ENCODE measurements around the gene SEZ6. TPM values are rescaled to one million over a fixed set of nuclear protein-coding genes. Genes with fewer than 3 reads are reported as not detected.
"Not testable (repeated sequence)": the region's sequence is repeated elsewhere in the genome, so short reads cannot be mapped to it uniquely, and the experiment has no call there.

The SEZ6 gene
- total RNA-seq, 4 donors from 2014 or later = 0.42 to 0.83 (median 0.52) TPM; not detected in 1

DNA sequence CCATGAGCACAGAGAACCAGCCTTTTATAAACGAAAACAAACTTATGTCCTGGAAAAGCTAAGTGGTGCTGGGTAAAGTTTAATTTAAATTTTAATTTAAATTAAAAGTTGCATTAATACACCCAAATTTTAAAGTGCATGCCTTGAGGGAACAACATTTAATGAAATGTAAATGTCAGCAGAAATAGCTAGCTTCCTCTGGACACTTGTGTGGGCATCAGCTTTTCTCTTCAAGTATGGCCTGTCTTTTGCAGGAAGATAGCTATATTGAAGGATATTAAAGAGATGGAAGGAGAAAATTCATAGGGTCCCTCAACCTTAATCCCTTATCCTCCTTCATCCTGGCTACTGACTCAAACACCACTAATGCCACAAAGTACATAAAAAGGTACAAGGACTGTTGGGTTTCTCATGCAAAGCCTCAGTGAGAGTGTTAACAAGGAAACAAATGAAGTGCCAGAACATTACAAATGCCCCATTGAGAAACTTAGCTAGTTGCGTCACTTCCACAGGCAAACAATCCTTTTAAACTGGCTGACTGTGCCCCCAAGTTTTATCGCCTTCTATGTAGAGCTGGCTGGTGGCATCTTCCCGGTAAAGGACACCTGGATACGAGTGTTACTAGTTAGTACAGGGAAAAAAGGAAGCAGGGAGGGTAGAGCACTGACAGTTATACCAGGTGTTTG is 68.6 kb downstream of the SEZ6 start:
- intact Hi-C loops (cut with DNase I) = no loop called here
- Histone ChIP-seq H3K27me3 (no peaks in the 10 kb centered on the region), H3K4me1 (peaks cover 70 to 79% (median 75%) of the 10 kb centered on the region in 4 donors), H3K27ac (replicated peaks in 1 of 4) (peak overlapping the region in 2 of 4 donors; percentile 5 to 35), H3K36me3 (no peaks in the 10 kb centered on the region), H3K9me3 (no peaks in the 10 kb centered on the region), H3K4me3 (no peak overlapping the region)
- WGBS = 78% methylated on average over 5 of the region's 5 CpGs
- no peak for TF ChIP-seq POLR2A (IDR thresholded peaks at IDR 0.05; ENCODE audit: low read depth)
- peak in 1 of 2 donors; percentile 10 for TF ChIP-seq POLR2AphosphoS5 (IDR thresholded peaks at IDR 0.05)
- no peak for DNase-seq (ENCODE audit: extremely low spot score)

DNA sequence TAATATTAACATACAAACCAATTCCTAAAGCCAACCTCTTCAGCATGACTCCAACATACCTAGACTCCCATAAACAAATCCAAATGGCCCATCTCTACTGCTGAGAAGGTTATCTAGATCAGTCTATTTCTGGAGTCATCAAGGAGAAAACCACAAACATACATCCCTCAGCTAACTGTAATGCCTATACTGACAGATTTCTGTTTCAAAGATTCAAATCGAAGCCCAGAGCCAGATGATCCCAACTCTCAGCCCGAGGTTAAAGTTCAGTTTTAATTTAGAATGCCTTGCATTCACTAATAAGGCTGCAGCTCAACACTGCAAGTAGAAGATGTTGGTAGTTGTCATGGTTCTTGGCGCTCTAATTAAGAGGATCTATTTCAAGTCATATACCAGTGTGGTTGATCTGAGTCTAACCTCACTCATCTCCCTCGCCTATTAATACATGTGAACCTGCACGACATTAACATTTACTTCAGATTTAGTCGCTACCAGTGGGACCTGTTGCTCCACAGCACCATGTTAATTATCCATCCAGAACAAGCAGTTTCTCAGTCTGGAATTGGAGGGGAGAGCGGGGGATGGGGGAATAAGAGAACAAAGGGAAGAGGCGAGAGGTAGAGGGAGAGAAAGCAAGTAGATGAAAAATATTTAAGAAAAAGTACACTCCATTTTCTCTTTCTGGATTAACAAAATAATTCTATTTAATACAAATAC is 69.9 kb downstream of the SEZ6 start:
- H3K36me3 ChIP-seq = no peaks in the 10 kb centered on the region
- intact Hi-C loops (cut with DNase I) = no loop called here
- DNase-seq (ENCODE audit: extremely low spot score) = no peak

DNA sequence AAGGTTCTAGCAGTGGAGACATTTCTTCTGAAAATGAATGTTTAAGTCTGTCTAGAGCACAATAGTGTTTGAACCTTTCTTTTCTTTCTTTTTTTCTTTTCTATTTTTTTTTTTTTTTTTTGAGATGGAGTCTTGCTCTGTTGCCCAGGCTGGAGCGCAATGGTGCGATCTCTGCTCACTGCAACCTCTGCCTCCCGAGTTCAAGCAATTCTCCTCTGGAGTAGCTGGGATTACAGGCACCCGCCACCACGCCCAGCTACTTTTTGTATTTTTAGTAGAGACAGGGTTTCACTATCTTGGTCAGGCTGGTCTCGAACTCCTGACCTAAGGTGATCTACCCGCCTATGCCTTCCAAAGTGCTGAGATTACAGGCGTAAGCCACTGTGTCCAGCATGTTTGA is 71.3 kb downstream of the SEZ6 start:
- H3K4me3 ChIP-seq; intact Hi-C loops (cut with DNase I); H3K27ac ChIP-seq (replicated peaks in 1 of 4); H3K9me3 ChIP-seq; DNase-seq (ENCODE audit: extremely low spot score); H3K27me3 ChIP-seq; H3K36me3 ChIP-seq: not testable (repeated sequence)
- WGBS = 98% methylated on average over 8 of the region's 8 CpGs
- peaks cover 50 to 77% (median 56%) of the 10 kb centered on the region in 4 donors for H3K4me1 ChIP-seq

More for the DNA sequence above, 69.9 kb downstream of the SEZ6 start:
- TF ChIP-seq, protein P1, sequence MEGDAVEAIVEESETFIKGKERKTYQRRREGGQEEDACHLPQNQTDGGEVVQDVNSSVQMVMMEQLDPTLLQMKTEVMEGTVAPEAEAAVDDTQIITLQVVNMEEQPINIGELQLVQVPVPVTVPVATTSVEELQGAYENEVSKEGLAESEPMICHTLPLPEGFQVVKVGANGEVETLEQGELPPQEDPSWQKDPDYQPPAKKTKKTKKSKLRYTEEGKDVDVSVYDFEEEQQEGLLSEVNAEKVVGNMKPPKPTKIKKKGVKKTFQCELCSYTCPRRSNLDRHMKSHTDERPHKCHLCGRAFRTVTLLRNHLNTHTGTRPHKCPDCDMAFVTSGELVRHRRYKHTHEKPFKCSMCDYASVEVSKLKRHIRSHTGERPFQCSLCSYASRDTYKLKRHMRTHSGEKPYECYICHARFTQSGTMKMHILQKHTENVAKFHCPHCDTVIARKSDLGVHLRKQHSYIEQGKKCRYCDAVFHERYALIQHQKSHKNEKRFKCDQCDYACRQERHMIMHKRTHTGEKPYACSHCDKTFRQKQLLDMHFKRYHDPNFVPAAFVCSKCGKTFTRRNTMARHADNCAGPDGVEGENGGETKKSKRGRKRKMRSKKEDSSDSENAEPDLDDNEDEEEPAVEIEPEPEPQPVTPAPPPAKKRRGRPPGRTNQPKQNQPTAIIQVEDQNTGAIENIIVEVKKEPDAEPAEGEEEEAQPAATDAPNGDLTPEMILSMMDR (IDR thresholded peaks at IDR 0.05) = no peak
- TF ChIP-seq POLR2AphosphoS5 (IDR thresholded peaks at IDR 0.05) (no peak), EP300 (IDR thresholded peaks at IDR 0.05) (no peak), POLR2A (IDR thresholded peaks at IDR 0.05; ENCODE audit: low read depth) (no peak)
- no peak overlapping the region for H3K4me3 ChIP-seq
- H3K27me3 ChIP-seq = no peaks in the 10 kb centered on the region
- no peak overlapping the region for H3K27ac ChIP-seq (replicated peaks in 1 of 4)
- WGBS = 91% methylated on average over 8 of the region's 8 CpGs
- H3K9me3 ChIP-seq = no peaks in the 10 kb centered on the region
- H3K4me1 ChIP-seq = peaks cover 62 to 77% (median 66%) of the 10 kb centered on the region in 4 donors

DNA sequence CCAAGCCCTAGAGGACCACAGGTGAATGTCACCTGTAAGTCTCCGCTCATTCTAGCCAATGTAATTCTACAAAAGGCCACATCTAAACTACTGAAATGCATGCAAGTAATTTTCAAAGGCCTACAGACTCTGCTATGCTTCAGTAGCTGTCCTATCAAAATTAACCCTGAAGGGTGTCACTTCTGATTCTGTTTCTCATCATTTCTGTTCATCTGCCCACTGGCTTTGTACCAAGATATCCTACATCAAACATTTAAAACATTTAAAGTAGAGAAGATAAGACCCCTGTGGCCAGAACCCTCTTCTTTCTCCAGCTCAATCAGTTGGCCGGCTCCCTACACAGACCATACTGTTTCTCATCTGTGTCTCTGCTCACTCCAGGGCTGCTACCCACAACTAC is 76.0 kb downstream of the SEZ6 start:
- H3K4me3 ChIP-seq = no peak overlapping the region
- intact Hi-C loops (cut with DNase I) = no loop called here
- H3K4me1 ChIP-seq = peaks cover 8 to 58% (median 17%) of the 10 kb centered on the region in 4 donors
- TF ChIP-seq EP300 (IDR thresholded peaks at IDR 0.05) (no peak), POLR2A (IDR thresholded peaks at IDR 0.05; ENCODE audit: low read depth) (no peak), POLR2AphosphoS5 (IDR thresholded peaks at IDR 0.05) (no peak)
- TF ChIP-seq, protein P1 (IDR thresholded peaks at IDR 0.05) = no peak
- no peak for DNase-seq (ENCODE audit: extremely low spot score)
- no peak overlapping the region for H3K27ac ChIP-seq (replicated peaks in 1 of 4)
- H3K9me3 ChIP-seq = no peaks in the 10 kb centered on the region
- H3K27me3 ChIP-seq = no peaks in the 10 kb centered on the region
- peaks cover 0 to 24% (median 13%) of the 10 kb centered on the region in 4 donors for H3K36me3 ChIP-seq
- 94% methylated on average over 2 of the region's 2 CpGs for WGBS

DNA sequence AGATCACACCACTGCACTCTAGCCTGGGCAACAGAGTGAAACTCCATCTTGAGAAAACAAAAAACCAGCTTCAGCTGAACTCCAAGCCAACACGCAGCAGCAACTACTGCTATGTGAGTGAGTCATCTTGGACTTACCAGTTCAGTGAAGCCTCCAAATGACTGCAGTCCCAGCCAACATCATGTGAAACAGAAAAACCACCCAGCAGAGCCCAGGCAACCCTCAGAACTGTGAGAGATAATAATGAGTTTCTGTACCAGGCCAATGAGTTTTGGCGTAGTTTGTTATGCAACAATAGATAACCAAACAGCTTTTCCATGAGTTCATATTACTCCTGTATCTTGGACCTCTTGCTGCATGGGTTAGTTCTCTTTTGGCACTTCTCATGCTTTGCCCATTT is 77.8 kb downstream of the SEZ6 start:
- Histone ChIP-seq H3K27ac (replicated peaks in 1 of 4) (no peak overlapping the region), H3K4me1 (peaks cover 5 to 55% (median 15%) of the 10 kb centered on the region in 4 donors), H3K36me3 (peaks cover 11 to 36% (median 26%) of the 10 kb centered on the region in 4 donors), H3K4me3 (no peak overlapping the region), H3K27me3 (no peaks in the 10 kb centered on the region), H3K9me3 (no peaks in the 10 kb centered on the region)
- intact Hi-C loops (cut with DNase I) = no loop called here
- DNase-seq (ENCODE audit: extremely low spot score) = no peak
- no peak for TF ChIP-seq POLR2A (IDR thresholded peaks at IDR 0.05; ENCODE audit: low read depth)
- TF ChIP-seq POLR2AphosphoS5 (IDR thresholded peaks at IDR 0.05) = no peak
- no peak for TF ChIP-seq EP300 (IDR thresholded peaks at IDR 0.05)
- TF ChIP-seq, protein P1 (IDR thresholded peaks at IDR 0.05) = no peak
- 95% methylated on average over 2 of the region's 2 CpGs for WGBS

Measured in esophagus muscularis mucosa (tissue), 4 donors.